DMS114 treated with DMSO at 0.1 percent for 48 hours (cell line): Measurements from ENCODE around the gene SRCIN1.
A peak's percentile ranks its signal among the peaks of the same experiment; 100 is the strongest.
"Not testable (repeated sequence)": the region's sequence is repeated elsewhere in the genome, so short reads cannot be mapped to it uniquely, and the experiment has no call there.

Experiments used
- DNase-seq: peaks from one replicate; lab custom pipeline; 2025; ENCODE audit not compliant: unreplicated experiment; lab: John Stamatoyannopoulos, UW

SRCIN1 gene

DNA sequence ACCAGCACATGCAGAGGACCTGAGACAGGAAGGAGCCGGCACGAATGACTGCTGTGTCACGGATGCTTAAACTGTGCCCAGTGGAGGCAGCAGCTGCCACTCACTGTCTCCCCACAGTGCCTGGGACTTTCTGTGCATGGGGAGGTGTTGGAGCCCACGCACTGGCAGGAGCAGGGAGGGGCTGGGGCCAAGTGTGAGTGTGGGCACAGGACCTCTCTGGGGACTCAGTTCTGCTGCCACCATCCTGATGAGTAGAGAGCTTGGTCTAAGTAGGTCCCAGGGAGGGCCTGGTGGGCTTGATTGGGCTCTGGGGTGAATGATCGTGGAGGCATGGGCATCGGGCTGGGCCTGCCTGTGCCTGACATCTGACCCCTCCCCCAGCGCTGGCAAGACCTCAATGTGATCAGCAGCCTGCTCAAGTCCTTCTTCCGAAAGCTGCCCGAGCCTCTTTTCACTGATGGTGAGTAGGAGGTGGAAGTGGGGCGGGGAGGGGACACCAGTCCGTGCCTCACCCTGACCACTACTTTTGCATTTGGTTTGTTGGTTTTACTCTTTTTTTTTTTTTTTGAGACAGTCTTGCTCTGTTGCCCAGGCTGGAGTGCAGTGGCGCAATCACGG, 120.0 kb downstream of the SRCIN1 start:
- DNase-seq: not testable (repeated sequence)

DNA sequence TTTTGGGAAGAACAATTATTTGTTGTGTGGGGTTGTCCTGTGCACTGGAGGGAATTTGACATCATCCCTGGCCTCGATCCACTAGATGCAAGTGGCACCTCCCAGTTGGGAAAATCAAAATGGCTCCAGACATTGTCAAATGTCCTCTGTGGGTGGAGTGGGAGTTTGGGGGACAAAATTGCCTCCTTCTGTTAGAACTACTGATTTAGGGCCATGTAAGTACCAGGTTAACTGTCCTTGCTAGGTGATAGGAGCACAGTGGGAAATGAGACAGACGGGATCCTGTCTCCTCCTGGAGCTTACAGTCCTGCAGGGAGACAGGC, 120.6 kb downstream of the SRCIN1 start:
- no peak for DNase-seq

DNA sequence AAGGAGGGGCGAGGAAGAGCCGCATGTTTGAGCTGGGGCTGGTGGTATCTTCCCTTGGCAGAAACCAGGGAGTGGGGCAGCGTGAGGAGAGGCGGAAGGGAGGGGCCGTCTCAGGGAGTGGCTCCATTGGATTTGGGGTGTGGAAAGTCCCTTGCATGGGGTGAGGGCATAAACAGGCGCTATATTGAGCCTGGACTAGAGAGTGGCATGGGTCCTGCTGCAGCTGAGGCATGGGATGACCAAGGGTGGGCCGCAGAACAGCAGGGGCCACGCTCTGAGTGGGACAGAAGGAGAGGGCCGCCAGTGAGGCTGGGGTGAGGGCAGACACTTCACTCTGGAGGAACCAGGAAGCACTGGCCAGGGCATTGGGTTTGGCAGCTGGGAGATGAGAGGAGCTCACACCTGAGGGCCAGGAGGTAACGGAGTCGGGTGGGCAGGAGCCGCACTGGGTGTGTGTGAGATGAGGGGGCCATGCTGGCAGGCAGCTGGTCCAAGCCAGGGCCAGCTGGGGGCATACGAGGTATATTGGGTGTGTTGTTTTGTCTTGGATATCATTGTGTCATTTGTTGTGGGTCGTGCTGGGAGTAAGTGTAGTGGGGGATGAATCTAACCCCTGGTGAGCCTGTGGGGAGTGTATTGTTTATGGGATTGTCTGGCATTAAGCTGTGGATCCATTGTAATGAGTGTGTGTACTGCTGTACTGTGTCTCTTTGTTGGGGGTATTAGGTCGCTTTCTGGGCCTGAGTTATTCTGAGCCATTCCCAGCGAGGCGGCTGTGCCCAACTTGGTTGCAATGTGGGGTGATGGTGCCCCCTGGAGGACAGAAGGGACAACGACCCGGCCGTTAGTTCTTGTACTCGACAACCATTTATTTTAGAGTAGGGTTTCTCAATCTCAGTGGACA, 121.3 kb downstream of the SRCIN1 start:
- peak; percentile 34 for DNase-seq

DNA sequence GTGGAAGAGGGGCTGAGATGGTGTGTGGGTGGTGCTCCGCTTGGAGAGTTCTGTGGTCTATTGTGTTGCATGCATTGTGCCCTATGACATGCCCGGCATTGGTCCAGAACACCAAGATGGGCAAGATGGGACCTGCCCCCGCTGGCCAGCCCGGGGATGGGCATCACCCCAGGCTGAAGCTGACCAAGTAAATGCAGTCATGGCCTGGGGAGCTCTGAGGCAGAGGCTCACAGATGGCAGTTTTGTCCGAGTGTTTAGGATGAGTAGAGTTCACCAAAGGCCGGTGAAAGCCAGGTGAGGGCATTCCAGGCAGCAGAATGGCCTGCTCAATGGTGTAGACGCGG, 123.1 kb downstream of the SRCIN1 start:
- DNase-seq: not testable (repeated sequence)

DNA sequence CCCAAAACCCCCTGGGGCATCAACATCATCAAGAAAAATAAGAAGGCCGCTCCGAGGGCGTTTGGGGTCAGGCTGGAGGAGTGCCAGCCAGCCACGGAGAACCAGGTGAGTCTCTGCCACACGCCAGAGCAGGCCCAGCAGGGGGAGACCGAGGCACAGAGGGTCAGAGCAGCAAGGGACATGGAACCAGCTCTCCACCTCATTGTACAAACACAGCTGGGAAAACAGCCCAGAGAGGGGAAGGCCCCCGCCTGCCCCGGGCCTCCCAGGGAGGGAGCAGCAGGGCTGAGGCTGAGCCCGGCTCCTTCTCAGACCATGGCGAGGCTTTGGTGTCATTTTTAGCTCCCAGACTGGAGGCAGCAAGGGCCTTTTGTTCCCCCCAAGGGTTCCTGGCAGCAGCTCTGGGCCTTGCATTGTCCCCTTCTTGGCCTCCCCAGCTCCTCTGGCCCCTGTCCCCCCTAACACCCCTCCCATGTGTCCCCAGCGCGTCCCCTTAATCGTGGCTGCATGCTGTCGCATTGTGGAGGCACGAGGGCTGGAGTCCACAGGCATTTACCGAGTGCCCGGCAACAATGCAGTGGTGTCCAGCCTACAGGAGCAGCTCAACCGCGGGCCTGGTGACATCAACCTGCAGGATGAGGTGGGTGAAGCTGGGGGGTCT, 123.6 kb downstream of the SRCIN1 start:
- not testable (repeated sequence) for DNase-seq
